Activated naive CD4-positive, alpha-beta T cell treated with anti-CD3 and anti-CD28 coated beads, Interleukin-2, amount 10 ng/mL, durations not matched to agents 7 days and 5 days (primary cell): Measurements from ENCODE around the gene USP6NL.

Experiments
- CTCF ChIA-PET: fragments of 350-600 bp; sonication (Branson Sonifier 250); formaldehyde crosslinking; loops from one replicate; lab custom pipeline; 2021; ENCODE audit warnings: antibody characterized with exemption; lab: Charles Lee
- DNase-seq: peaks from one replicate; pipeline ENCODE4 v3.0.0-alpha.2; 2020
- H3K27ac Mint-ChIP-seq: one replicate; pipeline ENCODE4 v1.8.0; 2021; ENCODE audit warnings: mild to moderate bottlenecking, moderate library complexity, mixed read lengths
- H3K27me3 Mint-ChIP-seq: one replicate; pipeline ENCODE4 v1.8.0; 2021; ENCODE audit warnings: mild to moderate bottlenecking, mixed read lengths
- H3K36me3 Mint-ChIP-seq: one replicate; pipeline ENCODE4 v1.8.0; 2021; ENCODE audit warnings: mixed read lengths
- H3K4me1 Mint-ChIP-seq: one replicate; pipeline ENCODE4 v1.8.0; 2021; ENCODE audit warnings: mixed read lengths
- H3K4me3 Mint-ChIP-seq: one replicate; pipeline ENCODE4 v1.8.0; 2021; ENCODE audit warnings: mild to moderate bottlenecking, moderate library complexity, mixed read lengths
- H3K9me3 Mint-ChIP-seq: one replicate; pipeline ENCODE4 v1.8.0; 2021; ENCODE audit warnings: mixed read lengths

The USP6NL gene

GRCh38 chr10:11435581-11435981, 175.9 kb downstream of the USP6NL start:
- DNase-seq, result no peak
- H3K36me3 Mint-ChIP-seq, result no peaks in the 10 kb centered on the region
- CTCF ChIA-PET, result no interaction called here
- H3K27ac Mint-ChIP-seq, result no peak overlapping the region
- H3K4me3 Mint-ChIP-seq, result no peak overlapping the region
- H3K9me3 Mint-ChIP-seq, result no peaks in the 10 kb centered on the region
- H3K4me1 Mint-ChIP-seq, result peaks cover 12% of the 10 kb centered on the region
- H3K27me3 Mint-ChIP-seq, result peaks cover 7% of the 10 kb centered on the region

- Mint-ChIP-seq H3K36me3 (no peaks in the 10 kb centered on the region), H3K4me3 (no peak overlapping the region), H3K27ac (no peak overlapping the region), H3K9me3 (peaks cover 3% of the 10 kb centered on the region), H3K27me3 (peaks cover 7% of the 10 kb centered on the region), H3K4me1 (peaks cover 1% of the 10 kb centered on the region)
- DNase-seq, result no peak
- CTCF ChIA-PET, result no interaction called here
These were observed 177.1 kb downstream of the USP6NL start for GRCh38 chr10:11434324-11434723.

GRCh38 chr10:11433657-11434056, 177.8 kb downstream of the USP6NL start:
- Mint-ChIP-seq H3K4me1 (no peaks in the 10 kb centered on the region), H3K36me3 (no peaks in the 10 kb centered on the region), H3K9me3 (peaks cover 5% of the 10 kb centered on the region), H3K27me3 (peaks cover 7% of the 10 kb centered on the region), H3K4me3 (no peak overlapping the region), H3K27ac (no peak overlapping the region)
- DNase-seq, result no peak
- CTCF ChIA-PET, result no interaction called here

DNA sequence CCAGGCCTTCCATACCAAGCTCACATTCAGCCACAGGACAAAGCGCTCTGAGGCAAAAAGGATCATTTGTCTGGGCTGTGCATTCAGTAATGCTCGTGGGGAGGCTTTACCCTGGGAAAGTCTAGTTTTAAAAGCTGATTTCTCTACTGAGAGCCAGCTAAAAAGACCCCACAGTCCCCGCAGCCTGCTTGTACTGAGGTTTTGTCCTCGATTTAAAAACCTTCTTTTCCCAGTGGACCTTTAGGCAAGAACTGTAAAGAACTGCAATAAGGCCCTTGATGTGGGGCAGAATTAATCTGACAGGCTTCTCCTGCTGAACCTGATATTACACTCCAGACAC, 180.3 kb downstream of the USP6NL start:
- Mint-ChIP-seq H3K36me3 (peaks cover 2% of the 10 kb centered on the region), H3K9me3 (peaks cover 8% of the 10 kb centered on the region), H3K4me3 (no peak overlapping the region), H3K27me3 (peaks cover 4% of the 10 kb centered on the region), H3K27ac (no peak overlapping the region), H3K4me1 (no peaks in the 10 kb centered on the region)
- no peak for DNase-seq
- CTCF ChIA-PET, result no interaction called here

GRCh38 chr10:11430421-11431215, 180.8 kb downstream of the USP6NL start:
- H3K4me1 Mint-ChIP-seq, result peaks cover 3% of the 10 kb centered on the region
- H3K9me3 Mint-ChIP-seq, result peaks cover 13% of the 10 kb centered on the region
- no peak overlapping the region for H3K4me3 Mint-ChIP-seq
- CTCF ChIA-PET, result no interaction called here
- no peak overlapping the region for H3K27ac Mint-ChIP-seq
- H3K27me3 Mint-ChIP-seq, result peaks cover 4% of the 10 kb centered on the region
- peaks cover 2% of the 10 kb centered on the region for H3K36me3 Mint-ChIP-seq
- no peak for DNase-seq

- no peaks in the 10 kb centered on the region for H3K27me3 Mint-ChIP-seq
- H3K9me3 Mint-ChIP-seq, result peaks cover 13% of the 10 kb centered on the region
- CTCF ChIA-PET, result no interaction called here
- peaks cover 2% of the 10 kb centered on the region for H3K36me3 Mint-ChIP-seq
- DNase-seq, result no peak
- no peak overlapping the region for H3K27ac Mint-ChIP-seq
- no peak overlapping the region for H3K4me3 Mint-ChIP-seq
- H3K4me1 Mint-ChIP-seq, result peaks cover 3% of the 10 kb centered on the region
These were observed 181.9 kb downstream of the USP6NL start for GRCh38 chr10:11429439-11430052.

DNA sequence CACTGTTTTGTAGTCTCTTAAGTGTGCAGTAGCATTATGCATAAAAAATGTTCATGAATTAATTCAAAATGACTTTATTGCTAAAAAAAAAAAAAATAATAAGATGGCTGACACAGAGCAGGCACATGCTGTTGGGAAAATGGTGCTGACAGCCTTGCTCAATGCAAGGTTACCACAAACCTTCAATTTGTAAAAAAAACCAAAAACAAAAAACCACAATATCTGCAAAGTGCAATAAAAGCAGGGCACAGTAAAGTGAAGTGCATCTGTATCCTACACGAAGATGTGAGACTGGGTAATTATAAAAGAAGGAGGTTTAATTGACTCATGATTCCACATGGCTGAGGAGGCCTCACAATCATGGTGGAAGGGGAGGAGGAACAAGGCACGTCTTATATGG, 185.8 kb downstream of the USP6NL start:
- H3K4me3 Mint-ChIP-seq, result no peak overlapping the region
- H3K27ac Mint-ChIP-seq, result no peak overlapping the region
- peaks cover 3% of the 10 kb centered on the region for H3K27me3 Mint-ChIP-seq
- no peak for DNase-seq
- peaks cover 24% of the 10 kb centered on the region for H3K9me3 Mint-ChIP-seq
- peaks cover 3% of the 10 kb centered on the region for H3K4me1 Mint-ChIP-seq
- H3K36me3 Mint-ChIP-seq, result peaks cover 2% of the 10 kb centered on the region
- CTCF ChIA-PET, result no interaction called here

DNA sequence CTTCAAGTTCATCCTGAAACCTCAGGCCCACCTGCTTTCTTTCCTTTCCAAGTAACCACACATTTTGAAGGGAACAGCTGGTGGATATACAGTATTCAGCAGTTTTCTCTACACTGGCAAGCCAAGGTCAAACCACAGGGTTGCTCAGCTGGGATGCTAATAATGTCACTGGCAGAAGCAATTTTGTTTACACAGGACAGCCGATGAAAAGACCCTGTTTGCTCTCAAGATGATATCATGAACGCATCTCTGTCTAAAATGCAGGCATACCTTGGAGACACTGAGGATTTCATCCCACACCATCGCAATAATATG, 186.2 kb downstream of the USP6NL start:
- peaks cover 3% of the 10 kb centered on the region for H3K4me1 Mint-ChIP-seq
- H3K36me3 Mint-ChIP-seq, result peaks cover 2% of the 10 kb centered on the region
- H3K27me3 Mint-ChIP-seq, result peaks cover 3% of the 10 kb centered on the region
- CTCF ChIA-PET, result no interaction called here
- no peak overlapping the region for H3K27ac Mint-ChIP-seq
- H3K4me3 Mint-ChIP-seq, result no peak overlapping the region
- DNase-seq, result no peak
- peaks cover 24% of the 10 kb centered on the region for H3K9me3 Mint-ChIP-seq

DNA sequence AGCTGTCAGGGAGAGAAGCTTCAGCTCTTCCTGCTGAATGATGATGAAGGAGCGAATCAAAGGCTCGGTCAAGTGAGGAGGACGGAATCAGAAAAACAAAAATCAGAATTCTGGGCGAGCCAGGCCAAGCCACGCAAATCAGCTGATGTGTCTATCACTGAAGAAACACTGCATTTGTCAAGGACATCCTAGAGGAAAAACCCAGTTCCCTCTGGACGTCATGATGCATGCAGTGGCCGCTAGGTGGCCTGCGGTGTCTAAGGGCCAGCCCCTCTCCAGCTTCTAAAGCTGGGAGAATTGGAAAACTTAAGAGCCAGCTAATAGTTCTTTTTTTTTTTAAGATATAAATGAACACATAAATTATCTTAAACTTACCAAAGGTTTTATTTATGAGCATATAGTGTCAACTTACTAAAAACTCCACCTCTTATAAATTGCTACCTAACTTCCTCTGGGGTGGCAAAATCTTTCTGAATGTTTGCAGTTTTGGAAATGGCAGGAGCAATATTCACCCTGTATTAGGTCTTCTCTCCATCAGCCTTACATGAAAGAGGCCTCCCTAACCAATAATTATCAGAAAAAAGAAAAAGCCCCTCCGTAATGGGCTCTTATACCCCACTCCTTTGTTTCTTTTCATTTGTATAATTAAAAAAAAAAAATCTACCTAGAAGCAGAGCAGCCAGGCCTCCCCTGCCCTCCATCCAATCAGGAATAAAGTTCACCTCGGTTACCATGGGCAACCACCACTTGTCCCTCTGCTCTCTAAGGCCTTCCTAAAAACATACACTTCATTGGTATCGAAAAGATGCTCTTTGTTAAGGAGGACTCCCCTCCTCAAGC, 186.8 kb downstream of the USP6NL start:
- H3K4me1 Mint-ChIP-seq, result peaks cover 3% of the 10 kb centered on the region
- H3K27ac Mint-ChIP-seq, result no peak overlapping the region
- H3K36me3 Mint-ChIP-seq, result peaks cover 3% of the 10 kb centered on the region
- no peak for DNase-seq
- peaks cover 24% of the 10 kb centered on the region for H3K9me3 Mint-ChIP-seq
- CTCF ChIA-PET, result no interaction called here
- H3K4me3 Mint-ChIP-seq, result no peak overlapping the region
- peaks cover 3% of the 10 kb centered on the region for H3K27me3 Mint-ChIP-seq

DNA sequence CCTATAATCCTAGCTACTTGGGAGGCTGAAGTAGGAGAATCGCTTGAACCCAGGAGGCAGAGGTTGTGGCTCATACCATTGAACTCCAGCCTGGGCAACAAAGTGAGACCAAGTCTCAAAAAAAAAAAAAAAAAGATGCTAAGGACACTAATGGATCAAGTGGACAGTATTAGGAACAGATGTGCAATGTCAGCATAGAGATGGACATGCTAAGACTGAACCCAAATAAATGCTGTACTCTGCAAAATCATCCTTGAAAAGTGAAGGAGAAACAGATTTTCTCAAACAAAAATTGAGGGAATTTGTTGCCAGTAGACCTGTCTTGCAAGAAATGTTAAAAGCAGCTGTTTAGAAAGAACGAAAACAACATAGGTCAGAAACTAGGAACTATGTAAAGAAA, 194.5 kb downstream of the USP6NL start:
- H3K4me1 Mint-ChIP-seq, result peaks cover 7% of the 10 kb centered on the region
- H3K4me3 Mint-ChIP-seq, result no peak overlapping the region
- H3K27ac Mint-ChIP-seq, result no peak overlapping the region
- H3K9me3 Mint-ChIP-seq, result peaks cover 20% of the 10 kb centered on the region
- peaks cover 16% of the 10 kb centered on the region for H3K27me3 Mint-ChIP-seq
- CTCF ChIA-PET, result no interaction called here
- H3K36me3 Mint-ChIP-seq, result peaks cover 1% of the 10 kb centered on the region
- DNase-seq, result no peak

DNA sequence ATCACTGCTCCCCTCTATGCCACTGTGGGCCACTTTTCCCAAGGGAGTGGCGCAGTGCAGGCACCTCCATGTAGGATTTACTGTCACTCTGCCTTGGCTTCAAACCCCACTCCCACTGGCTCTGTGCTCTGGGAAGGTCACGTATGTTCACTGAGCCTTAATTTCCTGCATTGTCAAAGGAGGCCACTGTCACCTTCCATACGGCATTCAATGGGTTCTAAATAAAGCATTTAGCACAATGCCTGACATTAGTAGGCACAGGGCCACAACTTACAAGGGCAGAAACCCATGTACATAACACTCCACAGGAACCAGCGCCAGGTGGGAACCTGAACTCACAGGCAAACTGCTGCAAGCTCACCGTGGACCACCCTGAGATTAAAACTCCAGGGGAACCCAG, 196.4 kb downstream of the USP6NL start:
- no peak overlapping the region for H3K27ac Mint-ChIP-seq
- no peak overlapping the region for H3K4me3 Mint-ChIP-seq
- DNase-seq, result no peak
- no peaks in the 10 kb centered on the region for H3K36me3 Mint-ChIP-seq
- peaks cover 13% of the 10 kb centered on the region for H3K27me3 Mint-ChIP-seq
- peaks cover 12% of the 10 kb centered on the region for H3K9me3 Mint-ChIP-seq
- H3K4me1 Mint-ChIP-seq, result peaks cover 7% of the 10 kb centered on the region
- CTCF ChIA-PET, result no interaction called here

GRCh38 chr10:11414314-11415038, 197.0 kb downstream of the USP6NL start:
- DNase-seq, result no peak
- H3K27ac Mint-ChIP-seq, result no peak overlapping the region
- H3K27me3 Mint-ChIP-seq, result peaks cover 13% of the 10 kb centered on the region
- peaks cover 7% of the 10 kb centered on the region for H3K4me1 Mint-ChIP-seq
- H3K4me3 Mint-ChIP-seq, result no peak overlapping the region
- no peaks in the 10 kb centered on the region for H3K36me3 Mint-ChIP-seq
- peaks cover 12% of the 10 kb centered on the region for H3K9me3 Mint-ChIP-seq
- CTCF ChIA-PET, result no interaction called here

- no peak overlapping the region for H3K4me3 Mint-ChIP-seq
- peaks cover 27% of the 10 kb centered on the region for H3K4me1 Mint-ChIP-seq
- H3K9me3 Mint-ChIP-seq, result peaks cover 12% of the 10 kb centered on the region
- no peak overlapping the region for H3K27ac Mint-ChIP-seq
- CTCF ChIA-PET, result interaction anchor here (1.6 kb wide), 1 partner anchor 46 kb away, joined by 4 read pairs; no protein-coding TSS in a partner anchor
- no peak for DNase-seq
- H3K27me3 Mint-ChIP-seq, result peaks cover 17% of the 10 kb centered on the region
- H3K36me3 Mint-ChIP-seq, result peaks cover 8% of the 10 kb centered on the region
These were observed 199.4 kb downstream of the USP6NL start for GRCh38 chr10:11411926-11412545.

DNA sequence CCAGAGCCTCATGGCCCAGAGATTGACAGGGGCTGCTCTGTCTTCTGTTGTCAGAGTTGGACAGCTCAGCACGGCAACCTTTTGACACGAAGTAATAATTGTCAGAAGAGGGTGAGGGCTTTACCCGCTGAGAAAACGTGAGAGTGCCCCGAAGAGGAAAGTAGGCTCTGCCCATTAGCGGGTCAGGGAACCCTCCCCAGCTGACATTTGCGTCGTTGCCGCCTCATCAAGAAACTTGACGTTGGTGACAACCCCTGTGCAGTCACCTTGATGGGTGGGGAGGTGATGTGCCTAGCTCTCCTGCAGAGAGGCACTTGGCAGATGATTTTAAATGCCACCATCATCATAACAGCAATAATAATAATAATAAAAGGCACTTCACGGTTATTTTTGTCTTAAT, 202.1 kb downstream of the USP6NL start:
- DNase-seq, result no peak
- Mint-ChIP-seq H3K4me3 (no peak overlapping the region), H3K36me3 (peaks cover 26% of the 10 kb centered on the region), H3K27me3 (peaks cover 16% of the 10 kb centered on the region), H3K9me3 (peaks cover 21% of the 10 kb centered on the region), H3K27ac (no peak overlapping the region), H3K4me1 (peaks cover 40% of the 10 kb centered on the region)
- CTCF ChIA-PET, result no interaction called here
